IPS-15b (cell line): ENCODE results near the gene TAB2.

Source experiments
- H3K27me3 ChIP-seq: one replicate; pipeline ENCODE4 v1.6.1; 2013; ENCODE audit warnings: low read length; ENCODE audit not compliant: control insufficient read depth, insufficient read depth
- H3K36me3 ChIP-seq: one replicate; pipeline ENCODE4 v1.6.1; 2013; ENCODE audit warnings: low read length; ENCODE audit not compliant: control insufficient read depth, insufficient read depth
- H3K4me1 ChIP-seq: one replicate; pipeline ENCODE4 v1.6.1; 2013; ENCODE audit warnings: mild to moderate bottlenecking, low read length; ENCODE audit not compliant: control insufficient read depth, insufficient read depth
- H3K4me3 ChIP-seq: one replicate; pipeline ENCODE4 v1.5.1; 2013; ENCODE audit warnings: low read depth, low read length
- H3K9ac ChIP-seq: one replicate; pipeline ENCODE4 v1.6.1; 2013; ENCODE audit warnings: low read depth, mild to moderate bottlenecking, low read length
- H3K9me3 ChIP-seq: one replicate; pipeline ENCODE4 v1.6.1; 2013; ENCODE audit warnings: mild to moderate bottlenecking, low read length; ENCODE audit not compliant: control insufficient read depth, insufficient read depth

Gene TAB2

DNA sequence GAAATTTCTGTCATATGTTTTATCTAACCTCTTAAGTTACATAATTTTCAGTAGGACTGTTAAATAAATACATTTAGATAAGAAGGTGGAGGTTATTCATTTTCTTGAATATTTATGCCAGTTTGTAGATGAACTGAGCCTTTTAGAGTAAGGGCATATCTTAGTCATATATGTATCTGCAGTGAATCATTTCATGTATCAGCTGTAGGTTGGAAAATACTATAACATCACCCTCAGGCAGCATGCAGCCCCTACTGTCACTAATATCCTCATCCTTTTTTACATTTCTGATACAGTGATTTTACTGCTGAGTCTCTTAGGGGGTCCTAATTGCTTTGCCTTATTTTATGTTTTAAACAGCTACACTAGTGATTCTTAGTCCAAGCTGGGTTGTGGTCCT, 63.0 kb downstream of the TAB2 start:
- H3K9ac ChIP-seq = no peak overlapping the region
- peaks cover 11% of the 10 kb centered on the region for H3K36me3 ChIP-seq
- no peaks in the 10 kb centered on the region for H3K4me1 ChIP-seq
- no peaks in the 10 kb centered on the region for H3K9me3 ChIP-seq
- H3K4me3 ChIP-seq = no peak overlapping the region
- H3K27me3 ChIP-seq = no peaks in the 10 kb centered on the region

DNA sequence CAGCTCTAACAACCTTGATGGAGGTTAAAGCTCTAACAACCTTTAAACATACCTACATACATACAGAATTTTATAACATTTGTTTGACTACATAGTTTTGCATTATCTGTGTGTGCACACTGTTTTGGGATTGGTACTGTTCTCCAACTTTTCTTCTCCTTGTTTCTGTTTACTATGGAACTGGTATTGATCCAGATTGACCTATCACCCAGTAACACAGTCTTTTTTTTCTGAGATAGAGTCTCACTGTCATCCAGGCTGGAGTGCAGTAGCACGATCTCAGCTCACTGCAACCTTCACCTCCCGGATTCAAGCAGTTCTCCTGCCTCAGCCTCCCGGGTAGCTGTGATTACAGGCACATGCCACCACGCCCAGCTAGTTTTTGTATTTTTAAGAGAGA, 65.9 kb downstream of the TAB2 start:
- H3K9me3 ChIP-seq = no peaks in the 10 kb centered on the region
- H3K27me3 ChIP-seq = no peaks in the 10 kb centered on the region
- no peak overlapping the region for H3K9ac ChIP-seq
- peaks cover 11% of the 10 kb centered on the region for H3K36me3 ChIP-seq
- H3K4me1 ChIP-seq = no peaks in the 10 kb centered on the region
- no peak overlapping the region for H3K4me3 ChIP-seq

DNA sequence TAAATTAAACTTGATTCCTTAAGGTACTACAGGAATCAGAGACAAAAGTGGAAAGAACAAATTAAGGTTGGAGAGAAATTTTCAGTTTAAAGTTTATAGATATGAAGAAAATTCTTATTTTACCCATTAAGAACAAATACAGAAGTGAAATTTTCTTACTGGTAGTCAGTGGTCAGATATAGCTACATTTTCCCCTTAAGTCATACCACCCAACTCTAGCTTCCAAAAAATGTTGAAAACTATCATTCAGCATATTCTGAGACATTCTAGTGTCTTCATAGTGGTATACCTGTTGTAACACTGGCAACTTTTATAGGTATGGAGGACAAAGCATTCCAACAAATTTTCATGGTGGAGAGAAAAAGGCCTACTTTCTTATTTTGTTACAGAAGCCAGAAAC, 67.0 kb downstream of the TAB2 start:
- no peaks in the 10 kb centered on the region for H3K27me3 ChIP-seq
- H3K9ac ChIP-seq = no peak overlapping the region
- H3K4me3 ChIP-seq = no peak overlapping the region
- no peaks in the 10 kb centered on the region for H3K9me3 ChIP-seq
- peaks cover 4% of the 10 kb centered on the region for H3K36me3 ChIP-seq
- H3K4me1 ChIP-seq = no peaks in the 10 kb centered on the region

DNA sequence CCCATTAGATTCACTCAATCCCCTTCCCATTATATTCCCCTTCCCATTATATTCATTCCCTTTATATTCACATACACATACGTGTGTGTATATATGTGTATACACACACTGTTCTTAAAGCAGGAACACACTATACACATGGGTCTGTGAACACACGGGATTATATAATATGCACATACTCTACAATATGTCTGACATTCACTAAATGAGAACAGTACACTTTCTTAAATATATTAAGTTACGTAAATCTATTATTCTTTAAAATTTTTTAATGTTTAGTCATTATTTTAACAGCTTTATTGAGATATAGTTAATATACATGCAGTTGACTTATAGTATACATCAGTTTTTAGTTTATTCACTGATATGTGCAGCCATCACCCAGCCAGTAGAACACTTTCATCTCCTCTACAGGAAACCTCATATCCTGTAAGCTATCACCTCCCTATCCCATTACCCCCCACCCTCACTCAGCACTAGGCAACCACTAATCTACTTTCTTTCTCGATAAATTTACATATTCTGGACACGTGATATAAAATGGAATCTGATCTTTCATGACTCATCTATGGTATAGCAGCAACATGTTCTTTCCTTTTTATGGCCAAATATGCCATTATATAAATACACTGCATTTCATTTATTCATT, 68.6 kb downstream of the TAB2 start:
- H3K36me3 ChIP-seq = no peaks in the 10 kb centered on the region
- H3K9ac ChIP-seq = no peak overlapping the region
- no peak overlapping the region for H3K4me3 ChIP-seq
- H3K27me3 ChIP-seq = no peaks in the 10 kb centered on the region
- H3K4me1 ChIP-seq = no peaks in the 10 kb centered on the region
- H3K9me3 ChIP-seq = no peaks in the 10 kb centered on the region

DNA sequence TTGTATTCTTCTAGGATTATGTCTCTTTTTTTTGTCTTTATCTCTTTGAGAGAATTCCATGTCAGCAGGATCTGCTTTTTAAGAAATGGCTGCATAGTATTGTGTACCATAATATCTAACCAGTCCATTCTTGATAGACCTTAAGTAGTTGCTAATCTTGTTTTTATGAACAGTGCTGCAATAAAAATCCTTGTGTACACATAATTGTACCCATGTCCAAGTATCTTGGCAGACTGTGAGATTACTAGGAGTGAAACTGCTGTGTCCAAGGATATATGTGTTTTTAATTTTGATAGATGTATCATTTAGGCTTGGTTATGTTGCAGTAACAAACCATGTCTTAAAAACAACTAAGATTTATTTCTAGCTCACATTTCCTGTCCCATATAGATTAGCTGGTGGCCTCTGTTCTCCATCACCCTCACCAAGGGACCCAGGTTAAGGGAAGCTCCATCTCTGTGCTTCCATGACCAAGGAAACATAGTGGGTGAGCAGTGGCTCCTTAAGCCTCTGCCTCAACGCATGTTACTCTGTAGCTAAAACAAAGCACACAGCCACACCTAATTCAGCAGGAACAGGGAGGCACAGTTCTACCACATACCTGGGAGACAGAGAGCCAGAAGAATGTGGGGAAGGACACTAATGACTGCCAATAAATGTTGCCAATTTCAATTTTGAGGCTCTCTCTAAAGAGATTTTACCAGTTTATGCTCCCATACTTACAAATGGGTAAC, 70.4 kb downstream of the TAB2 start:
- no peaks in the 10 kb centered on the region for H3K4me1 ChIP-seq
- H3K27me3 ChIP-seq = no peaks in the 10 kb centered on the region
- no peak overlapping the region for H3K9ac ChIP-seq
- H3K9me3 ChIP-seq = no peaks in the 10 kb centered on the region
- H3K36me3 ChIP-seq = no peaks in the 10 kb centered on the region
- no peak overlapping the region for H3K4me3 ChIP-seq

DNA sequence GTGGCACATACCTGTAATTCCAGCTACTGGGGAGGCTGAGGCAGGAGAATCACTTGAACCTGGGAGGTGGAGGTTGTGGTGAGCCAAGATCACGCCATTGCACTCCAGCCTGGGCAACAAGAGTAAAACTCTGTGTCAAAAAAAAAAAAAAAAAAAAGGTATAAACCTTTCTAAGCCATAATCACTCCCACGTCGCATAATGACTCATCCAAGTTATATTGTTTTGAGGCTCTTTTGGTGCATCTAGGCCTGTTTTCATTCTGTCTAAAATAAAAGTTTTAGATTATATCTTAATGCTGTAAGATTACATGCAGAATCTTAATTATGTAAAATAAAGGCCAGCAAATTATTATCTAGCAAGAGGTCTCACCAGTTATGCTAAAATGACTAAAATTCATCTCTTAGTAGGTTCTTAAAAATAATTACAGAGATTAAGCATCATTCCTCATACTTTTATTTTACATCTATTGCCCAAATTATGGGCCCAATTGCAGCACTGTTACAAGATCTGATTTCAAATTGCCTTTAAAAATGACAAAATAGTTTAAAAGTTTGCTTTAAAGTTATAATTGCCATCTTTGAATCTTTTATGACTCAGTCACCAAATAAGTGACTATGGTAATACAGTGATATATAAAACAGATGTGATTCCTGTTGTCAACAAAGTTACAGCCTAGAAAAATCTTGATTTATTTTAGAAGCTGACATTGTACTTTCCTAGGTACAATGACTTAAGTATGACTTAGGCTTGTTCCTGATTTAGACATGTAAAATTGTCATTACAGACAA, 72.2 kb downstream of the TAB2 start:
- H3K4me3 ChIP-seq = no peak overlapping the region
- no peak overlapping the region for H3K9ac ChIP-seq
- no peaks in the 10 kb centered on the region for H3K4me1 ChIP-seq
- H3K9me3 ChIP-seq = no peaks in the 10 kb centered on the region
- no peaks in the 10 kb centered on the region for H3K27me3 ChIP-seq
- no peaks in the 10 kb centered on the region for H3K36me3 ChIP-seq

DNA sequence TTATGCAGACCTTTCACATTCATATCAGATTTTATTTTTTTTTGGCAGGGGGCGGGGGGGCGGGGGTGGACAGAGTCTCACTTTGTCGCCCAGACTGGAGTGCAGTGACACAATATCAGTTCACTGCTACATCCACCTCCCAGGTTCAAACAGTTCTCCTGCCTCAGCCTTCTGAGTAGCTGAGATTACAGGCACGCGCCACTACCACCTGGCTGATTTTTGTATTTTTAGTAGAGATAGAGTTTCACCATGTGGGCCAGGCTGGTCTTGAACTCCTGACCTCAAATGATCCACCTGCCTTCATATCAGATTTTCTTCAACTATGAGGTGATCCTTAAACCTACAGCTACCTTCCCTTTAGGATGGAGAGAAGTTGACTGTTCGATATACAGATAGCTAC, 74.6 kb downstream of the TAB2 start:
- Histone ChIP-seq H3K27me3 (no peaks in the 10 kb centered on the region), H3K9me3 (no peaks in the 10 kb centered on the region), H3K36me3 (no peaks in the 10 kb centered on the region), H3K9ac (no peak overlapping the region), H3K4me3 (no peak overlapping the region), H3K4me1 (no peaks in the 10 kb centered on the region)

DNA sequence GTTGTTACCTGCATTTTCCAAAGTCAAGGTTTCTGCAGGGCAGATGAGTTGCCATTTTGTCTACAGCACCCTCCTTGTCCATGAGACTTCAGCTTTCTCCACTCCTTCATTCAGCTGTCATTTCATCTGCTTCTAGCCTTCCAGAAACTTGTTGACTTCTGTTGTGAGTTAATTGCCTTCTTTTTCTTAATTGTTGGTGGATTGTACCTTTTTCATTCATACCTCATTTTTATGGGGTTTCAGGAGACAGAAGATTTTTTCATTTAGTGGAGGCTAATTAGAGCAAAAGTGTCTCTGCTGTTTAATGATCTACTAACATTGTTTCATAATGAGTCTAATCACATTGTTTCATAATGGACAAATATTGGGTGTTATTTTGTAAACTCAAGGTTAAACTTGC, 75.0 kb downstream of the TAB2 start:
- no peak overlapping the region for H3K4me3 ChIP-seq
- no peak overlapping the region for H3K9ac ChIP-seq
- H3K9me3 ChIP-seq = no peaks in the 10 kb centered on the region
- no peaks in the 10 kb centered on the region for H3K36me3 ChIP-seq
- H3K4me1 ChIP-seq = no peaks in the 10 kb centered on the region
- no peaks in the 10 kb centered on the region for H3K27me3 ChIP-seq

DNA sequence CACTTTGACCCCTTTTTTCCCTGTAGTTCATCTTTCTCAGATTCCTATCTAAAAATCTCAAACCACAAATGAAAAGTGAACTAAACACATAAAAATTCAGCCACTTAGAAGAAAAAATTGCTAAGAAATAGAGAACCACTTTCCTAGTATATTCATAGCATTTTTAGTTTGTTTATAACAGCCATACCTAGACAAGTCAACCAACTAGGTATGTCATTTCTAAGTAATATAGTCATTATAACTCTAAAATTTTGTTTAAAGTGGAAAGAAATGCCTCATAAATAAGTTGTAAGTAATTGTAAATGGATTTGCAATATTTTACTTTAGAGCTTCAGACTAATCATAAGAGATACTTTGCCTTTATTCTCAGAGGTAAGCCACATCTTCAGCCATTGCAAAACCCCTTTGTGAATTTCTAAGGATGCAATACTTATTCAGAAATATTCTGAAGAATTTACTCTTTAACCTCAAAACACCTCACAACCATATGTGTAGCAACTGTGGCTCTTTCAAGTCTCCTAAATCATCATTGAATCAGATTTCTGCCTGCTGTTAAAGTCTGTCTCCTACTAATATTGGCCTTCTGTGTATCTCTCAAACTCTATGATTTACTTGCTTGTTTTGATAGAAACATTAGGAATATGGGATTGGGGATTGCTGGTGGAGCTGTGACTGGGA, 75.6 kb downstream of the TAB2 start:
- Histone ChIP-seq H3K36me3 (no peaks in the 10 kb centered on the region), H3K27me3 (no peaks in the 10 kb centered on the region), H3K9ac (no peak overlapping the region), H3K4me3 (no peak overlapping the region), H3K4me1 (no peaks in the 10 kb centered on the region), H3K9me3 (no peaks in the 10 kb centered on the region)

DNA sequence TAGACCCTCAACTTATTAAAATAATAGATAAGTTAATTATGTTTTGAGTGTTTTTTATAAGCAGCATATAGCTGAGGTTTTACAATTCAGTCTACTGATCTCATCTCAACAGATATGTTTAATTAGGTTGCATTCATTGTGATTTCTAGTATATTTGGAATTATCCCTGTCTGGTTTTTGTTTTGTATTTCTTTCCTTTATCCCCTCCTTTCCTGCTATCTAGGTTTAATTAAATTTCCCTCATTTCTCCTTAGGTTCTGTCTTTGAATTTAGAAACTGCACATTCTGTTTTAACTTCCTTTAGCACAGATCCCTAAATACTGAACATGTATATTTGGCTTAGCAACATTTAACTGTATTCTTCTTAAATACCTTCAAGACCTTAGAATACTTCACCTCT, 77.7 kb downstream of the TAB2 start:
- Histone ChIP-seq H3K4me1 (no peaks in the 10 kb centered on the region), H3K27me3 (no peaks in the 10 kb centered on the region), H3K9ac (no peak overlapping the region), H3K36me3 (no peaks in the 10 kb centered on the region), H3K4me3 (no peak overlapping the region), H3K9me3 (no peaks in the 10 kb centered on the region)

DNA sequence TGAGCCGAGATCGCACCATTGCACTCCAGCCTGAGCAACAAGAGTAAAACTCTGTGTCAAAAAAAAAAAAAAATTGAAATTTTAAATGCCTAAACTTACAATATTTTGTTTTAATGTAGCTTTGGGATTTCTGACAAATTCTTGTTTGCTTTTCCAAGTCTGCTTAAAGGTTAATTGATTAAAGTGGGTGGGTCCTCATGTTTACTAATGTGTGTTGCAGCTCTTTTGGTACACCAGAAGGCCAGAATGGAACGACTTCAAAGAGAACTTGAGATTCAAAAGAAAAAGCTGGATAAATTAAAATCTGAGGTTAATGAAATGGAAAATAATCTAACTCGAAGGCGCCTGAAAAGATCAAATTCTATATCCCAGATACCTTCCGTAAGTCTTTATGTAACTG, 79.9 kb downstream of the TAB2 start:
- no peaks in the 10 kb centered on the region for H3K9me3 ChIP-seq
- H3K4me1 ChIP-seq = no peaks in the 10 kb centered on the region
- no peaks in the 10 kb centered on the region for H3K27me3 ChIP-seq
- H3K9ac ChIP-seq = no peak overlapping the region
- peaks cover under 1% of the 10 kb centered on the region for H3K36me3 ChIP-seq
- H3K4me3 ChIP-seq = no peak overlapping the region
